GM18526 (cell line): ENCODE data around the gene CBX8.

Experiments used
- POLR2A ChIP-seq: IDR thresholded peaks from 3 replicates; pipeline ENCODE4 v1.6.1; 2011; ENCODE audit not compliant: insufficient read length; ENCODE audit errors: extremely low read depth

Gene CBX8

GRCh38 chr17:79785900-79786810 is 10.7 kb downstream of the CBX8 start:
- TF ChIP-seq POLR2A = no peak

GRCh38 chr17:79785017-79785899 is 11.6 kb downstream of the CBX8 start:
- no peak for TF ChIP-seq POLR2A

DNA sequence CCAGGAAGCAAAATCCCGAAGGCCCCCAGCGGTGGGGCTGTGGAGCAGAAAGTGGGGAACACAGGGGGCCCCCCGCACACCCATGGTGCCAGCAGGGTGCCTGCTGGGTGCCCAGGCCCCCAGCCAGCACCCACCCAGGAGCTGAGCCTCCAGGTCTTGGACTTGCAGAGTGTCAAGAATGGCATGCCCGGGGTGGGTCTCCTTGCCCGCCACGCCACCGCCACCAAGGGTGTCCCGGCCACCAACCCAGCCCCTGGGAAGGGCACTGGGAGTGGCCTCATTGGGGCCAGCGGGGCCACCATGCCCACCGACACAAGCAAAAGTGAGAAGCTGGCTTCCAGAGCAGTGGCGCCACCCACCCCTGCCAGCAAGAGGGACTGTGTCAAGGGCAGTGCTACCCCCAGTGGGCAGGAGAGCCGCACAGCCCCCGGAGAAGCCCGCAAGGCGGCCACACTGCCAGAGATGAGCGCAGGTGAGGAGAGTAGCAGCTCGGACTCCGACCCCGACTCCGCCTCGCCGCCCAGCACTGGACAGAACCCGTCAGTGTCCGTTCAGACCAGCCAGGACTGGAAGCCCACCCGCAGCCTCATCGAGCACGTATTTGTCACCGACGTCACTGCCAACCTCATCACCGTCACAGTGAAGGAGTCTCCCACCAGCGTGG is 12.4 kb downstream of the CBX8 start:
- no peak for TF ChIP-seq POLR2A

- no peak for TF ChIP-seq POLR2A
Observed at GRCh38 chr17:79783891-79784290, 13.0 kb downstream of the CBX8 start.

GRCh38 chr17:79781736-79782575 is 14.9 kb downstream of the CBX8 start:
- TF ChIP-seq POLR2A = no peak

DNA sequence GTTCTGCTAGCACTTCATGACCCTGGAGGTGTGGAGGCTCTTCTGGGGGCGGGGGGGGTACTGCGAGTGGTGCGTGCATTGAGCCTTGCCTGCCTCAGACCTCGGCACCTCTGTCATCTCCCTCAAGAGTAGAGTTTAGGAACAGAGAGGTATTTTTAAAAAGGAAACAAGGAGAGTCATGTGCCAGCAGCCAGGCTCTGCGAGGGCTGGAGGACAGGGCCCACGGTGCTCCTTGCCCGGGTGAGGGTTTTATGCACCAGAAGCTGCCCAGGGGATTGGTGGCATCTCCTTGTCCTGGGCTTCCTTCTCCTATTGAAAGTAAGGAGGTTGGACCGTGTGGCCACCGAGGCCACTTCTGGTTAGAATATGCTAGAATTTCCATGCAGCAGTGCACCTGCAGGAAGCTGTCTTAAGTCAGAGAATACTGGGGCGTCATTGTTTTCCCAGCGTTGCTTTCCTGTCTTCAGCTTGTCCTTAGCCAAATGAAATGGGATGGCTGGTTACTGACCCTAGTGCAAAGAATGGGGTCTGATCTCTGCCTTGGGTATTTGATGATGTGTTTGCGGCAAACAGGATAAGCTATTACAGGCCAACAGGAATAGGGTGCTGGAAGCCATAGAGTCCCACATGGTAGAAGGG is 15.7 kb downstream of the CBX8 start:
- TF ChIP-seq POLR2A = no peak

DNA sequence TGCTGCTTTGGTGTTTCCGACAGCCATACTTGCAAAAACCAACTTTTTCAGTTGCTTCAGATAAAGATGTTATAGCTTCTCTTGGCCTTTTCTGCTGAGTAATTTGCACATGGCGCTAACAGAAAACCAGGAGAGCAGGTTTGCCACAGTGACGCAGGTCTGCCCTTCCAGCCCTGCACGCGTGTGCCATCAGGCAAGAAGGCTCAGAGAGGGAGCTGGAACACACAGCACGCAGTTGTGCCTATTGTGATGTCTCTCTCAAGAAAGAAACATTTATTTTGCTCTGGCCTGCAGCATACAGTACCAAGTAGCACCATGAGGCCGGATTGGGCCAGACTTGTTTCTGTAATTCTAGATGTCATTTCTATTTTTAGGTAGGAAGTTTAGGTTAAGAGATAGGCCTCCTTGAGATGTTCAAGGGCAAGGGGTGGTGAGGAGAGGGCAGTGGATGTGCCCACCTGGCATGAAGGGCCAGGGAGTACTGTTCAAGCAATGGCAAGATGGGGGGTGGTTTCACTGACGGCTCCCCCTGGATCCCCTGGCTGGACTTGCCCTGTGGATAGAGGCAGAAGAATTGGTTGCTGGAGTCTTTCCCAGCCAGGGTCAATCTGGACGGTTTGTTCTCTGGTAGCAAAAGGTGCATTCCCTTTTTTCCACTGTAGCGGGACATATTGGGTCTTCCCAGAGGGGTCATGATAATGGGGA is 17.1 kb downstream of the CBX8 start:
- TF ChIP-seq POLR2A = no peak

DNA sequence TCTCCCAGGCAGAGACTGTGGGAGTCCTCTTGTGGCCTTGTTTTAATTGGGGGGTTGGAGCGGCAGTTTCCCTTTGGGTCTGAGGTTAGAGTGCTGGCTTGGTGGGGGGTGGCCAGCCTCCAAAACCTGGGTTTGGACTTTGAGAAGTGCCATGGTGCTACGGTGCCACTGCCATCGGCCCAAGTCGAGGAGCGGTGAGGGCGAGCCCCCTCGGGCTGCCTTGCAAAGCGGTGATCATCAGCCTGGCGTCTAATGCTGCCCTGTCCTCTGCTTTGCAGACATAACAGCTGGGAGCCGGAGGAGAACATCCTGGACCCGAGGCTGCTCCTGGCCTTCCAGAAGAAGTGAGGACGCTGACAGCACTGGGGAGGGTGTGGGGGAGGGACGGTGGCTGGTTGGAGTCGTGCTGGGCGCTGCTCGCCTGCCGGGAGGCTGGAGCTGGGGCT is 17.8 kb downstream of the CBX8 start:
- TF ChIP-seq POLR2A = no peak

- TF ChIP-seq POLR2A = no peak
Observed at GRCh38 chr17:79778504-79779083, 18.3 kb downstream of the CBX8 start.

DNA sequence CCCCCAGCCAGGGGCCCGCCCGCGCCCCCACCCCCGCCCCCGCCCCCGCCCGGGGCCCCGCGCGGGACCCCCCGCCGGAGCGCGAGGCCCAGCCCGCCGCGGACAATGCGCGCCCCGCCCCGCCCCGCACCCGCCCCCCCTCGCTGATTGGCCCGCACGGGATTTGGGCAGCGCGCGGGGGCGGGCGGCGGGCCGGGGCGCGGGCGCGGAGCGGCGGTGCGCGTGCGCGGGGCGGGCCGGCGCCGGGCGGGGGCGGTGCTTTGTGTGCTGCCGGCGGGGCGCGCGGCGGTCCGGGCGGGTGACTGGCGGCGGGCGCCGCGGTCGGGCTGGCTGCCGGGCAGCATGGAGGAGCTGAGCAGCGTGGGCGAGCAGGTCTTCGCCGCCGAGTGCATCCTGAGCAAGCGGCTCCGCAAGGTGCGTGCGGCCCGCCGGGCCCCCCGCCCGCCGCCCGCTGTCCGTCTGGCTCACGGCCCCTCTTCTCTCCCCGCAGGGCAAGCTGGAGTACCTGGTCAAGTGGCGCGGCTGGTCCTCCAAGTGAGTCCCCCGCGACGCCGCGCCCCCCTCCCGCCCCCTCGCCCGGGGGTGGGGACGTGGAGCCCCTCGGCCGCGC is 18.9 kb downstream of the CBX8 start, which contains the start of gene CBX2:
Gene CBX2 (plus strand): TSS at position 255 of the 610 bp plus-strand sequence. CDS start 88 bp downstream, at position 343.
- TF ChIP-seq POLR2A = no peak

DNA sequence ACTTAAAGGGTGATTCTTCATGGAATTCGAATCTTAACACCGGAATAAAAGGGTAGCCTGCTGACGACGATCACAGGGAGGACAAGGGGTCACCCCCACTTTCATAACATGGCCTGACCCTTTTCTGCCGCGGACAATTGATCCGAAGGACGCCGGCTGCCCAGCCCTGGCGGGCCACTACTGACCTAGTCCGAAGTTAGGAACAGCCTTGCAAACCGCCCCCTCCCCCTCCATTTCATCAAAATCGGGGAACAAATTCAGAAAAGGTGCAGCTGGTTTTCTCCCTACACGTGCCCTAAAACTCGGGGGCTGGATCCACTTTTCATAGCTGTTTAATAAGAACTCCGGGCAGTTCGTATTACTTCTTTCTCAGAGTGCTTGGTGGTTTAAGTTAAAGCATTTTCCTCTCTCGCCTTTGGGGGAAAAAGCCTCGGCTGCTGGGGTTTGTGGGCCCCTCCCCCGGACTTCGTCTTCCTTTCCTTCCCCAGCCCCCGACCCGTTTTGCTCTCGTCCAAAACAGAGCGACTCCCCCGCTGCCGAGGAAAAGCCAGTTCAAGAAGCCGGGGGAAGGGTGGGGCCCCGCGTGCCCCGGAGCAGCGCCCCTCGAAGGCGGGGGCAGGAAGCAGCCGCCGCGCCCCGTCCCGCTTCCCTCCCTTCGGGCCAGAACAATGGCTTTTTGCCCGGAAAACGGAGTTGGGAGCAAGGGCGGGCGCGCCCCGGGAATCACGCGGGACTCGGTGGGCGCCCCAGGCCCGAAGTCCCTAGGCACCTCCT is 19.6 kb downstream of the CBX8 start:
- no peak for TF ChIP-seq POLR2A
